PC-9 (cell line): ENCODE measurements around the gene PAFAH1B1. TPM values are rescaled to one million over a fixed set of nuclear protein-coding genes. Genes with fewer than 3 reads are reported as not detected.

Experiments
- BruUV-seq: library from RNA; stranded (reverse); fragments of 400-500 nt; replicated peaks from 2 replicates; lab custom pipeline; 2021; lab: Mats Ljungman, UMichigan
- CTCF ChIA-PET: fragments of 300-600 bp; sonication (Branson Sonifier 250); formaldehyde crosslinking; loops from one replicate; lab custom pipeline; 2022; ENCODE audit warnings: antibody characterized with exemption; lab: Charles Lee
- POLR2A ChIA-PET: fragments of 300-600 bp; sonication (Branson Sonifier 250); formaldehyde crosslinking; loops from one replicate; lab custom pipeline; 2022; ENCODE audit warnings: antibody characterized with exemption; ENCODE audit not compliant: unreplicated experiment; lab: Charles Lee
- DNase-seq, 2 experiments: peaks; one replicate each; pipeline versions ENCODE4 v3.0.0 to v3.0.0-alpha.2; 2015 to 2022; ENCODE audit warnings: mixed read lengths in 1 of 2
- H2AFZ ChIP-seq: fragments of 200-600 bp; sonication (generic); 2 replicates; pipeline ENCODE4 v1.8.1; 2017; ENCODE audit warnings: antibody characterized with exemption
- H3F3A ChIP-seq: fragments of 200-600 bp; sonication (generic); 2 replicates; pipeline ENCODE4 v1.8.1; 2017; ENCODE audit warnings: antibody characterized with exemption, mild to moderate bottlenecking, low read depth; ENCODE audit not compliant: insufficient read depth
- H3K27ac ChIP-seq: fragments of 200-600 bp; sonication (generic); 2 replicates; pipeline ENCODE4 v1.6.1; 2016; ENCODE audit warnings: mixed run types
- H3K27me3 ChIP-seq: fragments of 200-600 bp; sonication (generic); 2 replicates; pipeline ENCODE4 v1.6.1; 2016; ENCODE audit warnings: low read depth, mixed run types; ENCODE audit not compliant: insufficient read depth
- H3K36me3 ChIP-seq: fragments of 200-600 bp; sonication (generic); 2 replicates; pipeline ENCODE4 v1.6.1; 2016; ENCODE audit warnings: low read depth, mixed run types
- H3K4me1 ChIP-seq: fragments of 200-600 bp; sonication (generic); replicated peaks from 2 replicates; pipeline ENCODE4 v1.6.1; 2016; ENCODE audit warnings: mixed run types; ENCODE audit not compliant: insufficient read depth
- H3K4me2 ChIP-seq: fragments of 200-600 bp; sonication (generic); 2 replicates; pipeline ENCODE4 v1.6.1; 2017; ENCODE audit warnings: mixed run types
- H3K4me3 ChIP-seq: fragments of 200-600 bp; sonication (generic); 2 replicates; pipeline ENCODE4 v1.6.1; 2016; ENCODE audit warnings: mixed run types
- H3K79me2 ChIP-seq: fragments of 200-600 bp; sonication (generic); 2 replicates; pipeline ENCODE4 v1.6.1; 2017; ENCODE audit warnings: low read depth, mixed run types
- H3K9me2 ChIP-seq: fragments of 200-600 bp; sonication (generic); 2 replicates; pipeline ENCODE4 v1.8.1; 2017; ENCODE audit warnings: mild to moderate bottlenecking; ENCODE audit not compliant: insufficient read depth
- H3K9me3 ChIP-seq: fragments of 200-600 bp; sonication (generic); 2 replicates; pipeline ENCODE4 v1.8.1; 2016; ENCODE audit warnings: low read depth; ENCODE audit not compliant: insufficient read depth
- H4K20me1 ChIP-seq: fragments of 200-600 bp; sonication (generic); 2 replicates; pipeline ENCODE4 v1.8.1; 2017; ENCODE audit not compliant: insufficient read depth
- EZH2 ChIP-seq: fragments of 200-600 bp; sonication (generic); IDR thresholded peaks from 2 replicates; pipeline ENCODE4 v1.8.0; 2017; ENCODE audit warnings: antibody characterized with exemption, low read depth
- intact Hi-C: fragments of 100-400 bp; cut with micrococcal nuclease; formaldehyde crosslinking; loops from one replicate; pipeline ENCODE4 v1.10.0; 2022; ENCODE audit not compliant: unreplicated experiment
- total RNA-seq: library from RNA; stranded (reverse); gene quantifications from 2 replicates; pipeline ENCODE4 v1.2.3, GENCODE V29; 2021
- TF ChIP-seq, protein P1 (sequence below): fragments of 200-600 bp; sonication (generic); conservative IDR thresholded peaks from 2 replicates; pipeline ENCODE4 v1.6.1; 2017; ENCODE audit warnings: mixed run types, antibody characterized with exemption, mild to moderate bottlenecking, moderate library complexity

Gene PAFAH1B1
- total RNA-seq, 1 experiment from 2014 or later, result 152 TPM

DNA sequence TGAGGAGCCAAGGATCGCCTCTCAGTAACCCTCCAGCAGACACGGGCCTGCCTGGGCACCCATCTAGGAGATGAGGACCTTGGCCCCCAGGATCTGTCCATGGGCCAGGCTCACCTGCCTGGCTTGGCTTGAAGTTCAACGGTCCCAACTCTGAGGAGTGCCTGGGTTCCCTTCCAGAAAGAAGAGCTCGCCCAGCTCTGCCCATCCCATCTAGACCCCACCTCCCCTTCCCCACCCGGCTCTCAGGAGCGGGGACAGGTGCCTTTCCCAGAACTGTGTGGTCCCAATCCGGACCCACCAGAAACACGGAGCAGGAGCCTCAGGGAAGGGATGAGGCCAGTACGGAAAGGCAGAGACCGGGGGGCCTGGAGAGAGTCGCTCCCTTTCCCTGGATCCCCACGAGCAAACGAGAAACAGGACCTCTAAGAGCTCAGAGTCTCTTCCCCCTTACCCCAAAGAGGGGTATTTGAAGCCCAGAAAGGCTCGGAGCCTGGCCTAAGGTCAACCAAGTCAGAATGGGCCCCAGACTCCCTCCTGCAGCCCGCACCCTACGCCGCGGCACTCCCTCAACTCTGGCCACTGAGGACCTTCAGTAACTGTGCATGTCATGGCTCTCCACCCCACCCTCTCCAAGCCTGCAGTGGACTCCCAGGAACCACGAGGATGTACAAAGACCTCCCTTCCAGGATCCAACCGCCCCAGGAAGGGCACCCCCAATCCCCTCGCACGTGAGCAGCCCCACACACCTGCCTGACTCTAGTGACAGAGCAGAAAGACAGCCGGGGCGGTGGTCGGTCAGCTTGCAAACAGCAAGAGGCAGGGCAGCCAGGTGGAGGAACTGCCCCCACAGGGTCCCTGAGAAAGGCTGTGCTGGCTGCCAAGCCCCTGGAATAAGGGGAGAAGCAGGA, 112.7 kb downstream of the PAFAH1B1 start:
- Histone ChIP-seq H2AFZ (no peak overlapping the region), H3K27ac (no peak overlapping the region), H4K20me1 (peaks cover 83% of the 10 kb centered on the region), H3K9me3 (no peaks in the 10 kb centered on the region), H3K27me3 (no peaks in the 10 kb centered on the region), H3F3A (peaks cover 8% of the 10 kb centered on the region; the same call in 1 of the 2 replicates), H3K4me2 (no peak overlapping the region), H3K9me2 (no peaks in the 10 kb centered on the region), H3K79me2 (peaks cover 76% of the 10 kb centered on the region), H3K4me1 (peaks cover 23% of the 10 kb centered on the region; the same call in 1 of the 2 replicates), H3K36me3 (peaks cover 7% of the 10 kb centered on the region; the same call in 1 of the 2 replicates), H3K4me3 (no peak overlapping the region)
- ChIA-PET POLR2A (interaction anchor here (0.5 to 0.7 kb wide), 3 partner anchors 166 to 191 kb away, joined by 3 read pairs; no protein-coding TSS in a partner anchor), CTCF (interaction anchor here (0.6 kb wide), 1 partner anchor 250 kb away, joined by 5 read pairs; no protein-coding TSS in a partner anchor)
- no peak for TF ChIP-seq EZH2
- TF ChIP-seq, protein P1, sequence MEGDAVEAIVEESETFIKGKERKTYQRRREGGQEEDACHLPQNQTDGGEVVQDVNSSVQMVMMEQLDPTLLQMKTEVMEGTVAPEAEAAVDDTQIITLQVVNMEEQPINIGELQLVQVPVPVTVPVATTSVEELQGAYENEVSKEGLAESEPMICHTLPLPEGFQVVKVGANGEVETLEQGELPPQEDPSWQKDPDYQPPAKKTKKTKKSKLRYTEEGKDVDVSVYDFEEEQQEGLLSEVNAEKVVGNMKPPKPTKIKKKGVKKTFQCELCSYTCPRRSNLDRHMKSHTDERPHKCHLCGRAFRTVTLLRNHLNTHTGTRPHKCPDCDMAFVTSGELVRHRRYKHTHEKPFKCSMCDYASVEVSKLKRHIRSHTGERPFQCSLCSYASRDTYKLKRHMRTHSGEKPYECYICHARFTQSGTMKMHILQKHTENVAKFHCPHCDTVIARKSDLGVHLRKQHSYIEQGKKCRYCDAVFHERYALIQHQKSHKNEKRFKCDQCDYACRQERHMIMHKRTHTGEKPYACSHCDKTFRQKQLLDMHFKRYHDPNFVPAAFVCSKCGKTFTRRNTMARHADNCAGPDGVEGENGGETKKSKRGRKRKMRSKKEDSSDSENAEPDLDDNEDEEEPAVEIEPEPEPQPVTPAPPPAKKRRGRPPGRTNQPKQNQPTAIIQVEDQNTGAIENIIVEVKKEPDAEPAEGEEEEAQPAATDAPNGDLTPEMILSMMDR, result no peak
- DNase-seq, result no peak
- no TSS peak for BruUV-seq
- intact Hi-C loops, result no loop called here

DNA sequence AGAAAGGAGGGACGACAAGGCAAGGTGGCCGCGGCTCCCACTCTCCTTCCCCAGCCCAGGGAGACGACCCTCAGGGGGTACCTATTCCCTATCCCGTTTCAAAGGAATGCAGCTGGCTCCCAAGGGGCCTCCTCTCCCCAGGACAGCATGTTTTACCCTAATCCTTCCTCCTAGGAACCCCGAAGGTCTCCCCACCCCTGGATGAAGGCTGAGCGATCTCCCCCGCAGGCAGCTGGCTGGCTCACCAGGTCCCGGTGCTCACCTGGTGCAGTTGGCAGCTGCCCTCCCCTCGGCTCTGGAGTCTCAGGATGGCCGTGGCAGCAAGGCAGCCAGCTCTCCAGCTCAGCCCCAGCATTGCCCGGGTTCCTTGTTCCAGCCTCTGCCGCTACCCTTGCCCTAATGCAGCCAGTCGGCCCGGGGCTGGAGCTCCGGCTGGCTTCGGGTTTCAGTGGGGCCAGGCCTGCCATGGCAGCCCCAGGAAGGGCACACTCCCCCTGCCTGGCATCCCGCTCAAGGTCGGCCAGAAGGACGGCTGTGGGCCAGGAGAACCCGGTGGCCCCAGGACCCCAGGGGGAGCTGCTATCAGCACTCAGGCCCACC, 113.6 kb downstream of the PAFAH1B1 start:
- CTCF ChIA-PET, result no interaction called here
- Histone ChIP-seq H3K36me3 (peaks cover 7% of the 10 kb centered on the region; the same call in 1 of the 2 replicates), H3K9me3 (no peaks in the 10 kb centered on the region), H4K20me1 (peaks cover 80% of the 10 kb centered on the region), H3K4me2 (no peak overlapping the region), H3K4me3 (no peak overlapping the region), H3K27ac (no peak overlapping the region), H3F3A (peaks cover 8% of the 10 kb centered on the region; the same call in 1 of the 2 replicates), H3K4me1 (peaks cover 24% of the 10 kb centered on the region; the same call in 1 of the 2 replicates), H3K27me3 (no peaks in the 10 kb centered on the region), H2AFZ (no peak overlapping the region), H3K79me2 (peaks cover 78% of the 10 kb centered on the region), H3K9me2 (no peaks in the 10 kb centered on the region)
- POLR2A ChIA-PET, result no interaction called here
- DNase-seq, result no peak
- intact Hi-C loops, result no loop called here
- BruUV-seq, result no TSS peak
- TF ChIP-seq, protein P1, result no peak

DNA sequence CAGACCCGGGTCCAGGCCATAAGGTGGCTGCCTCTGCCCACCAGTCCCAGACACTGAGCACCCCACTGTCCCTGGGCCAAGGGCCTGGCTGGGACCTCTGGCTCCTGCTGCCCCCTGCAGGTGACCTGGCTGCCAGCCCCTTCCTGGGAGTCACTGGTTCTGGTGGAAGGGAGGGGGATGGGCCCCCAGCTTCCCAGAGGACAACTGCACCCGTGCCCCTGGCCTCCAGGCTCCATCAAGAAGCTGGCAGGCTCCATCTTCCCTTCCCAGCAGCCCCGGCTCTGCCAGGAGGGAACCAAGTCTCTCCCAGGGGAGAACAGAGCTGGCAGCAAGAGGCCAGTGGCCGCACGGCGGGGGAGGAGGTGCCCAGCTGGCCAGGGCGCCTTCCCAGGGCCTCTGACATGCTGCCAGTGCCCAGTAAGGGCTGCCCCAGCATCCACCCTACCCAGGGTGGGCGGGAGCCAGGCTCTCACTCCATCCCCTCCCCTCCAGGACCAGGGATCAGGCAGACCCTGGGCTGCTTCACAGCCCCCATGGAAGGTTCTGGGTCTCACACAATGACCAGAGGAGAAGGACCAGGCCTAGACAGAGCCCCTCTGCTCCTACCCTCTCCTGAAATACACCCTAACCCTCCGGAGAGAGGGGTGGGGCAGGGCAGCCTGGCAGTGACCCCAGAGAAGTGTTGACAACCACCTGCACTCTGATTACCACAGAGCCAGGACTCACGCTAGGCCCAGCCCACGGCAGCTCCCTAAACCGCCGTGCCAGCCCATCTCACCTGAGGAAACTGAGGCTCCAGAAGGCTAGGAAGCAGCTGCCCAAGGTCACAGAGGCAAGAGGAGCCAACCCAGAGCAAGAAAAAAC, 114.5 kb downstream of the PAFAH1B1 start:
- TF ChIP-seq, protein P1, result peak; percentile 49; the same call in 1 of the 2 replicates
- no peak for TF ChIP-seq EZH2
- peaks cover 78% of the 10 kb centered on the region for H4K20me1 ChIP-seq
- H3K27ac ChIP-seq, result no peak overlapping the region
- peak in 1 of 2 experiments; percentile 24 for DNase-seq
- peak overlapping the region; percentile 96 for H3K4me2 ChIP-seq
- peaks cover 4% of the 10 kb centered on the region; the same call in 1 of the 2 replicates for H3K36me3 ChIP-seq
- H3K4me1 ChIP-seq, result peaks cover 27% of the 10 kb centered on the region; the same call in 1 of the 2 replicates
- no peaks in the 10 kb centered on the region for H3K9me2 ChIP-seq
- ChIA-PET CTCF (no interaction called here), POLR2A (no interaction called here)
- H3K4me3 ChIP-seq, result no peak overlapping the region
- H3K27me3 ChIP-seq, result no peaks in the 10 kb centered on the region
- BruUV-seq, result no TSS peak
- intact Hi-C loops, result no loop called here
- H2AFZ ChIP-seq, result no peak overlapping the region
- H3K9me3 ChIP-seq, result no peaks in the 10 kb centered on the region
- H3F3A ChIP-seq, result peaks cover 8% of the 10 kb centered on the region; the same call in 1 of the 2 replicates
- peaks cover 78% of the 10 kb centered on the region for H3K79me2 ChIP-seq
